RWPE2 (cell line): ENCODE data around the gene LRBA.

Experiments used
- ATAC-seq: fragments of 200-7000 bp; cut with Tn5 transposase; 3 replicates; pipeline ENCODE4 v1.9.1; 2021; ENCODE audit warnings: low read depth
- DNase-seq: peaks from one replicate; pipeline ENCODE4 v3.0.0-alpha.2; 2020; ENCODE audit warnings: low spot score
- H3K27ac ChIP-seq: fragments of 450-650 bp; 2 replicates; pipeline ENCODE4 v1.5.1; 2017; ENCODE audit warnings: mild to moderate bottlenecking; ENCODE audit not compliant: poor library complexity, severe bottlenecking
- H3K27me3 ChIP-seq: fragments of 250-450 bp; sonication (Bioruptor Pico); 2 replicates; pipeline ENCODE4 v1.5.1; 2021; ENCODE audit warnings: mild to moderate bottlenecking, moderate library complexity; ENCODE audit not compliant: insufficient read depth, poor library complexity, severe bottlenecking
- H3K36me3 ChIP-seq: fragments of 250-450 bp; sonication (Bioruptor Pico); 2 replicates; pipeline ENCODE4 v1.5.1; 2020; ENCODE audit warnings: low read depth, mild to moderate bottlenecking, moderate library complexity
- H3K4me1 ChIP-seq: fragments of 250-450 bp; sonication (Bioruptor Pico); 2 replicates; pipeline ENCODE4 v1.5.1; 2021; ENCODE audit warnings: mild to moderate bottlenecking, moderate library complexity; ENCODE audit not compliant: insufficient read depth, poor library complexity, severe bottlenecking
- H3K4me3 ChIP-seq: fragments of 250-450 bp; sonication (Bioruptor Pico); 2 replicates; pipeline ENCODE4 v1.5.1; 2021; ENCODE audit warnings: mild to moderate bottlenecking, moderate library complexity; ENCODE audit not compliant: severe bottlenecking
- H3K9me3 ChIP-seq: fragments of 250-450 bp; sonication (Bioruptor Pico); 2 replicates; pipeline ENCODE4 v1.5.1; 2021; ENCODE audit warnings: mild to moderate bottlenecking, moderate library complexity; ENCODE audit not compliant: severe bottlenecking
- CTCF ChIP-seq: fragments of 450-650 bp; IDR thresholded peaks from one replicate; pipeline ENCODE4 v1.5.1; 2017; ENCODE audit warnings: mild to moderate bottlenecking, moderate library complexity; ENCODE audit not compliant: poor library complexity, severe bottlenecking

LRBA gene

GRCh38 chr4:150739591-150739990 is 275.5 kb downstream of the LRBA start:
- TF ChIP-seq CTCF: no peak
- DNase-seq: no peak
- Histone ChIP-seq H3K36me3 (peaks cover 3% of the 10 kb centered on the region; the same call in 1 of the 2 replicates), H3K27ac (no peak overlapping the region), H3K4me1 (peaks cover 20% of the 10 kb centered on the region), H3K9me3 (peaks cover 5% of the 10 kb centered on the region), H3K27me3 (no peaks in the 10 kb centered on the region), H3K4me3 (no peak overlapping the region)
- ATAC-seq: no peak

GRCh38 chr4:150725957-150726523 is 289.0 kb downstream of the LRBA start:
- Histone ChIP-seq H3K36me3 (peaks cover 8% of the 10 kb centered on the region), H3K27ac (no peak overlapping the region), H3K4me3 (no peak overlapping the region), H3K9me3 (no peaks in the 10 kb centered on the region), H3K27me3 (no peaks in the 10 kb centered on the region), H3K4me1 (peaks cover 6% of the 10 kb centered on the region)
- DNase-seq (no peak), ATAC-seq (no peak)
- no peak for TF ChIP-seq CTCF

GRCh38 chr4:150723727-150724411 is 291.2 kb downstream of the LRBA start:
- no peak overlapping the region for H3K4me3 ChIP-seq
- H3K27ac ChIP-seq: no peak overlapping the region
- no peak for TF ChIP-seq CTCF
- peaks cover 6% of the 10 kb centered on the region for H3K4me1 ChIP-seq
- no peaks in the 10 kb centered on the region for H3K27me3 ChIP-seq
- DNase-seq (no peak), ATAC-seq (no peak)
- H3K36me3 ChIP-seq: peaks cover 7% of the 10 kb centered on the region
- H3K9me3 ChIP-seq: no peaks in the 10 kb centered on the region

GRCh38 chr4:150722908-150723362 is 292.1 kb downstream of the LRBA start:
- DNase-seq: no peak

More at GRCh38 chr4:150722908-150723362, 292.1 kb downstream of the LRBA start:
- Histone ChIP-seq H3K27me3 (no peaks in the 10 kb centered on the region), H3K36me3 (peaks cover 7% of the 10 kb centered on the region), H3K4me3 (no peak overlapping the region), H3K27ac (no peak overlapping the region), H3K4me1 (peaks cover 6% of the 10 kb centered on the region), H3K9me3 (no peaks in the 10 kb centered on the region)
- ATAC-seq: peak; percentile 71
- TF ChIP-seq CTCF: peak; percentile 12
